Measurements from ENCODE around the gene ANKRD36B. TPM values are rescaled to one million over a fixed set of nuclear protein-coding genes. Genes with fewer than 3 reads are reported as not detected.
A peak's percentile ranks its signal among the peaks of the same experiment; 100 is the strongest.
"Not testable (repeated sequence)": the region's sequence is repeated elsewhere in the genome, so short reads cannot be mapped to it uniquely, and the experiment has no call there.

The ANKRD36B gene
- total RNA-seq, 1 donor from 2014 or later = 55.4 TPM

DNA sequence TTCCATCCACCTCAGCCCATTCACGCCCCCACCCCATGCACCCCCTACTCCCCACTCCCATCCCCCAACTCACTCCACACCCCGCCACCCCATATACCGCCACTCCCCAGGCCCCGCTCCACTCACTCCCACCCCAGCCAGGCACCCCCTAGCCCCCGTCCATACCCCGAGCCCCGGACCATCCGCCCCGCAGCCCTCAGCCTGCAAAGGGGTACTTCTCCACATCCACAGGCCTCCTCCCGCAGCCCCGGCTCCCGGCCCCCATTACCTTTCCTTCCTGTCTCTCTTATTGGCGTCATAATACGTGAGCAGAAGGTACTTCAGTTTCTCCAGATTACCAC lies 450 bp downstream of the ANKRD36B start:
- DNase-seq (ENCODE audit: low spot score); intact Hi-C loops (cut with DNase I); ATAC-seq: not testable (repeated sequence)

DNA sequence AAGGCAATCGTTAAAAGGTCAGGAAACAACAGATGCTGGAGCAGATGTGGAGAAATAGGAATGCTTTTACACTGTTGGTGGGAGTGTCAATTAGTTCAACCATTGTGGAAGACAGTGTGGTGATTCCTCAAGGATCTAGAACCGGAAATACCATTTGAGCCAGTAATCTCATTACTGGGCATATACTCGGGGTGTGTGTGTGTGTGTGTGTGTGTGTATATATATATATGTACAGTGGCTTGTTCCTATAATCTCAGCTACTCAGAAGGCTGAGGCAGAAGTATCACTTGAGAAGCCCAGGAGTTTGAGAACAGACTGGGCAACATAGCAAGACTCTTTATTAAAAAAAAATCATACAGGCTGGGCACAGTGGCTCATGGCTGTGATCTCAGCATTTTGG lies 24.0 kb downstream of the ANKRD36B start:
- ATAC-seq; intact Hi-C loops (cut with DNase I); DNase-seq (ENCODE audit: low spot score): not testable (repeated sequence)

DNA sequence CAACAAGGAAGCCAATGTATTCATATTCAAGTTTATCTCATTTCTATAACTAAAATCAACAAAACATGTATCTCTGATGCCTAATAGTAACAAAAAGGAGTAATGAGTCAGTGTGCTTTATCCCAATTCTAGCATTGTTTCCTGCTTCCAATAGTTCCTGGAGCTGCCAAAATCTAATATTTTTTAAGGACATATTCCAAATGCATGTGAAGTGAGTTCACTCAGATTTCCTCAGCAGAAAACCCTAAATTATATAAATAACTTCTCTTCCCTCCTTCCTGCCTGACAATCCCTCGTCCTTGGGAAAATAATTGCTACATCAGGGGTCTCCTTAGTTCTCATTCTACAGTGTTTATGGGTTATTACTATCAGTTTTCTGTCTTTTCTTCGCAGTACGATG lies 37.3 kb downstream of the ANKRD36B start:
- DNase-seq (ENCODE audit: low spot score); ATAC-seq; intact Hi-C loops (cut with DNase I): not testable (repeated sequence)

DNA sequence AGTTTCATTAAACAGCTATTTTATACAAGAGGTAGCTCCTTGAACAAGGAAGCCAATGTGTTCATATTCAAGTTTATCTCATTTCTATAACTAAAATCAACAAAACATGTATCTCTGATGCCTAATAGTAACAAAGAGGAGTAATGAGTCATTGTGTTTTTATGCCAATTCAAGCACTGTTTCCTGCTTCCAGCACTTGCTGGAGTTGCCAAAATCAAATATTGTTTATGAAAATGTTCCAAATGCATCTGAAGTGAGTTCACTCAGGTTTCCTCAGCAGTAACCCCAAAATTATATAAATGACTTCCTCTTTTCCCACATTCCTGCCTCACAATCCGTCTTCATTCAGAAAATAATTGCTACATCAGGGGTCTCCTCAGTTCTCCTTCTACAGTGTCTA lies 39.2 kb downstream of the ANKRD36B start:
- DNase-seq (ENCODE audit: low spot score); intact Hi-C loops (cut with DNase I); ATAC-seq: not testable (repeated sequence)

DNA sequence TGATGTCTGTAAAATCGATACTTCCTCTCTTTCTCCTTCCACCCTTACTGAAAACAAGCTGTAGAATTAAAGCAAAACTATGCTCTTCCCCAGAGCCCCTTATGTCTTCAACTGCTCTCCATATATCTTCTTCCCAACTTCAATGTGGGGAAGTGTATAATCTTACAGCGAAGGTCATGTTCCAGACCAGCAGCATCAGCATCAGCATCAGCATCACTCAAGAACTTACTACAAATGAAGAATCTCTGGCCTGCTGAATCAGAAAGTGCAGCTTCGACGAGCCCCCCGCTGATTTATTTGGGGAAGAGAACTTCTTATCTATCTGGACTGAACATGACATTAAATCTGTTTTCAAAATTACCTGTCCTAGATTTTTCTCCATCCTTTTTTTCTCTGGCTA lies 40.6 kb downstream of the ANKRD36B start:
- ATAC-seq; DNase-seq (ENCODE audit: low spot score); intact Hi-C loops (cut with DNase I): not testable (repeated sequence)

DNA sequence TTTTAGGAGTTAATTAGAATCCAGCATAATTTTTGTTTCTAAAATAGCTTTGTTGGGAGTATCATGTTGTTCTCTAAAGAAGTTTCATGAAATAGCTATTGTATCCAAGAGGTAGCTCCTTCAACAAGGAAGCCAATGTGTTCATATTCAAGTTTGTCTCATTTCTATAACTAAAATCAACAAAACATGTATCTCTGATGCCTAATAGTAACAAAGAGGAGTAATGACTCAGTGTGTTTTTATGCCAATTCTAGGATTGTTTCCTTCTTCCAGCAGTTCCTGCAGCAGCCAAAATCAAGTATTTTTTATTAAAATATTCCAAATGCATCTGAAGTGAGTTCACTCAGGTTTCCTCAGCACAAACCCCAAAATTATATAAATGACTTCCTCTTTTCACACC lies 41.1 kb downstream of the ANKRD36B start:
- intact Hi-C loops (cut with DNase I); ATAC-seq; DNase-seq (ENCODE audit: low spot score): not testable (repeated sequence)

DNA sequence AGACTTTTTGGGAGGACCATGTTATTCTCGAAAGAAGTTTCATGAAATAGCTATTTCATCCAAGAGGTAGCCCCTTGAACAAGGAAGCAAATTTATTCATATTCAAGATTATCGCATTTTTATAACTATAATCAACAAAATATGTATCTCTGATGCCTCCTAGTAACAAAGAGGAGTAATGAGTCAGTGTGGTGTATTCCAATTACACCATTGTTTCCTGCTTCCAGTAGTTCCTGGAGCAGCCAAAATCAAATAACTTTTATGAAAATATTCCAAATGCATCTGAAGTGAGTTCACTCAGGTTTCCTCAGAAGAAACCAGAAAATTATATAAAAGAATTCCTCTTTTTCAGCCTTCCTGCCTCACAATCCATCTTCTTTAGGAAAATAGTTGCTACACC lies 43.0 kb downstream of the ANKRD36B start:
- intact Hi-C loops (cut with DNase I) = no loop called here
- ATAC-seq = no peak
- no peak for DNase-seq (ENCODE audit: low spot score)

DNA sequence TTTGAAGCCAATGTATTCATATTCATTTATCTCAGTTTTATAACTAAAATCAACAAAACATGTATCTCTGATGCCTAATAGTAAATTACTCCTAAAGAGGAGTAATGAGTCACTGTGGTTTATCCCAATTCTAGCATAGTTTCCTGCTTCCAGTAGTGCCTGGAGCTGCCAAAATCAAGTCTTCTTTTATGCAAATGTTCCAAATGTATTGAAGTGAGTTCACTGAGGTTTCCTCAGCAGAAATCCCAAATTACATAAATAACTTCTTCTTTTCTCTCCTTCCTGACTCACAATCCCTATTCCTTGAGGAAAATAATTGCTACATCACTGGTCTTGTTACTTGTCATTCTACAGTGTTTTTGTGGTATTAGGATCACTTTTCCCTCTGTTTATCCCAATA lies 44.8 kb downstream of the ANKRD36B start:
- ATAC-seq; intact Hi-C loops (cut with DNase I); DNase-seq (ENCODE audit: low spot score): not testable (repeated sequence)

DNA sequence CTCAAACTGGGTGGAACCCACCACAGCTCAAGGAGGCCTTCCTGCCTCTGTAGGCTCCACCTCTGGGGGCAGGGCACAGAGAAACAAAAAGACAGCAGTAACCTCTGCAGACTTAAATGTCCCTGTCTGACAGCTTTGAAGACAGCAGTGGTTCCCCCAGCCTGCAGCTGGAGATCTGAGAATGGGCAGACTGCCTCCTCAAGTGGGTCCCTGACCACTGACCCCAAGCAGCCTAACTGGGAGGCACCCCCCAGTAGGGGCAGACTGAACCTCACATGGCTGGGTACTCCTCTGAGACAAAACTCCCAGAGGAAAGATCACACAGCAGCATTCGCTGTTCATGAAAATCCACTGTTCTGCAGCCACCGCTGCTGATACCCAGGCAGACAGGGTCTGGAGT lies 63.8 kb downstream of the ANKRD36B start:
- ATAC-seq; DNase-seq (ENCODE audit: low spot score); intact Hi-C loops (cut with DNase I): not testable (repeated sequence)

DNA sequence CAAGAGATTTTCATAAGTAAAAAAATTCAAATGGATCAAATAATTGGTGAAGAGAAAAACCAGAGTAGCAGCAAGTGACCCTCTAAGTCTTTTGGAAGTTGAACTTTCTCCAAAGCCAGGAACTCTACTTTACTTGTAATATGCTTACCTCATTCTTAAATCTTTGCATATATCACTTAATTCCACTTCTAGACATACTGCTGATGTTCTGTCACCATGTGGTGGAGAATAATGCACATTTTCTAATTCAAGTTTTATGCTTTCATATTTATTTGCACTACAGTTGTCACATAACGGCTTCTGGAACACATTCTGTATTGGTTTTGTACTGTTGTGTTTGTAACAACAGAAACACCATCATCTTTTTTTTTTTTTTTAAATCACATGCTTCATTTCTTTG lies 65.9 kb downstream of the ANKRD36B start:
- DNase-seq (ENCODE audit: low spot score); intact Hi-C loops (cut with DNase I); ATAC-seq: not testable (repeated sequence)

DNA sequence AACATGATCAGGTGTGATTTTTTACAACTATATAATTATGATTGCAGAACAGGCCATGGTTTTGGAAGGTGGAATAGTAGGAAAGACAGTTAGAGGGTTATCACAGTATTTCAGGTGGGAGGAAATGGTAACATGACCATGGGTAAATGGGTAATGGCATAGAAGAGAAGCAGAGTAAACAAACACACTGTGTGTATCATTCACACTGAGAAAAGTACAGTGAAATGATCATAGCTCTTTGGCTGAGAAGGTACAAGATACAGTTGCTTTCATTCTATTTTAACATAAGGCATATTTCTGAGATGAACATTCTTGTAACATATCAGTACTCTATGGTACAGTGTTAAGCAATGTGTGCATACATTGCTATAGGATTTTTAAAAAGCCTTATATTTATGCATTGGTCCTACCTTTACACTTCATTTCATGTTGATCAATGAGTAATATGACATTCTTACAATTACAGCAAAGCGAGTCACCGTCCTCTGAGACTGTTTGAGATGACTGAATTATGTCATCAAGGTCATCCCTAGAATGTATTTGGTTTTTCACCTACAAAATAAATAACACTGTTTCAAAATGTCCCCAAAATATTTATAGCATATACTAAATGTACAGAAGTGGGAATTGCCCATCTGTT lies 66.6 kb downstream of the ANKRD36B start:
- DNase-seq (ENCODE audit: low spot score); intact Hi-C loops (cut with DNase I); ATAC-seq: not testable (repeated sequence)

DNA sequence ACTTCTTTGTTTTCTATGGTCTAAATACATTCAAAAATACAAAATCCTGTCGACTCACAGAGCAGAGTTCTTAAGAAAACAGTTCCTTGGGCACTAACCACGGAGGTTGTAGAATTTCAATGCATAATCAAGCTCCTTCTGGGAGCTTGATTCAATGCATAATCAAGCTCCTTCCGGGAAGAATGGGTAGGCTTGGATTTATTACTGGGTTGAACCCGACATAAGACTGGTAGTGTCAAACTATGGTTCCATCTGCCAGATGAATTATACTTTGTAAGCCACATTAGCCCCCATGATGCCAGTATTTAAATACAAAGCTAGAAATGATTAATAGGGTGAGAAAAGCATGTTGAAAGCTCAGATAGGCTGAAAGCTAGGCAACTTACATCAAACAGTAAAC lies 94.0 kb downstream of the ANKRD36B start:
- DNase-seq (ENCODE audit: low spot score); intact Hi-C loops (cut with DNase I); ATAC-seq: not testable (repeated sequence)

DNA sequence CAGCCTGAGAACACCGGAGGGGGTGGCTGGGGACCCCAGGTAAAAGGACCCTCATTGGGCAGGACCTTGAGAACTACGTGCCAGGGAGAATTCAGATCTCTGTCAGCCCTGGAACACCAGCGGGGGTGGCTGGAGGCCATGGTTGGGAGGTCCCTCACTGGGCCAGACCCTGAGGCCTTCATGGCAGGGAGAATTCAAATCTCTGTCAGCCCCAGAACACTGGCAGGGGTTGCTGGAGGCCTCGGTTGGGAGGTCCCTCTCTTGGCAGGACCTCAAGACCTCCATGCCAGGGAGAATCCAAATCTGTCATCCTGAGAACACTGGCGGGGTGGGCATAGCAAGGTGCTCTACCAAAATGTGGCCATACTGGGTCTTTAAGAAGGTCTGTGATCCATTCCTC lies 99.5 kb downstream of the ANKRD36B start:
- intact Hi-C loops (cut with DNase I); ATAC-seq: not testable (repeated sequence)
- peak; percentile 56 for DNase-seq (ENCODE audit: low spot score)

Other genes starting within 250 kb of the ANKRD36B start
- gene COX5B, start 56.2 kb upstream of the ANKRD36B start, total RNA-seq = 140 TPM
- gene ACTR1B, start 74.2 kb upstream of the ANKRD36B start, total RNA-seq = 62.9 TPM
- 17.7 TPM for gene C2orf92, start 79.8 kb upstream of the ANKRD36B start, total RNA-seq
- 4.5 TPM for gene ZAP70, start 123.7 kb upstream of the ANKRD36B start, total RNA-seq